GM20000 (cell line): ENCODE results near the gene ZNF79.
A peak's percentile ranks its signal among the peaks of the same experiment; 100 is the strongest.

Experiments
- DNase-seq: peaks from one replicate; pipeline ENCODE4 v3.0.0; 2012; ENCODE audit warnings: low spot score
- CTCF ChIP-seq: IDR thresholded peaks from 2 replicates; pipeline ENCODE4 v1.5.1; 2012; ENCODE audit warnings: mild to moderate bottlenecking, control low read depth; ENCODE audit errors: extremely low read depth, missing control alignments

ZNF79 gene

GRCh38 chr9:127393645-127394044 lies 30.5 kb upstream of the ZNF79 start:
- DNase-seq: no peak
- no peak for TF ChIP-seq CTCF

- no peak for DNase-seq
- no peak for TF ChIP-seq CTCF
These were observed 28.5 kb upstream of the ZNF79 start for GRCh38 chr9:127395497-127396252.

GRCh38 chr9:127396253-127396807 lies 27.9 kb upstream of the ZNF79 start:
- TF ChIP-seq CTCF: no peak
- no peak for DNase-seq

DNA sequence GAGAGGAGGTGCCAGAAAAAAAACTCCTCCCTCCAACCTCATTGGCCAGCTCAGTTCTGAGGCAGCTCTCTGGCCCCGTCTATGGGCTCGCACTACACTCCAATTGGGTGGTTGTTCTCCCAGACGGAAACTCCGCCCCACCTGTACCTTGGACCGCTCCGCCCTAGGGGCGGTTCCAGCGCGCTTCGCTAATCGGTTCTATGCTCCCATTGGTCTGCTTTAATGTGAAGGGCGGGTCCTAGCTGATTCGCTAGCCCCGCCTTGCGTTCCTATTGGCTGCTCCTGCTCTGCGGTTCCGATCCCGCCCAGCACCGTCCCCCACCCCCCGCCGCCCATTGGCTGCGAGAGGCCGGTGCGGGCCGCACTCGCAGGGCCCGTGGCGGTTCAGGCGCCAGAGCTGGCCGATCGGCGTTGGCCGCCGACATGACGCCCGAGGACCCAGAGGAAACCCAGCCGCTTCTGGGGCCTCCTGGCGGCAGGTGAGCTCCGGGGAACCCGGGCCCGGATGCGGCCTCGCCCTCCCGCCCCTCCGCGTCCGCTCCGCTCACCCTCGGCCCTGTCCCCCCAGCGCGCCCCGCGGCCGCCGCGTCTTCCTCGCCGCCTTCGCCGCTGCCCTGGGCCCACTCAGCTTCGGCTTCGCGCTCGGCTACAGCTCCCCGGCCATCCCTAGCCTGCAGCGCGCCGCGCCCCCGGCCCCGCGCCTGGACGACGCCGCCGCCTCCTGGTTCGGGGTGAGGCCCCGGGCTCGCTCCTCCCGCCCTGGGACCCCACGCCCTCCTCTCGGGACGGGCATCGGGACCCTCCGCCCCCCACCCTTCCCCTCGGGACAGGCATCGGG lies 27.2 kb upstream of the ZNF79 start, which contains the start of gene SLC2A8:
Gene SLC2A8, plus strand, starts transcription at position 362 of the 838 bp plus-strand sequence. Its CDS starts 62 bp downstream, at position 424.
- TF ChIP-seq CTCF: no peak
- peak; percentile 98 for DNase-seq

GRCh38 chr9:127397646-127398274 lies 26.4 kb upstream of the ZNF79 start:
- peak; percentile 25 for TF ChIP-seq CTCF
- DNase-seq: peak; percentile 66

DNA sequence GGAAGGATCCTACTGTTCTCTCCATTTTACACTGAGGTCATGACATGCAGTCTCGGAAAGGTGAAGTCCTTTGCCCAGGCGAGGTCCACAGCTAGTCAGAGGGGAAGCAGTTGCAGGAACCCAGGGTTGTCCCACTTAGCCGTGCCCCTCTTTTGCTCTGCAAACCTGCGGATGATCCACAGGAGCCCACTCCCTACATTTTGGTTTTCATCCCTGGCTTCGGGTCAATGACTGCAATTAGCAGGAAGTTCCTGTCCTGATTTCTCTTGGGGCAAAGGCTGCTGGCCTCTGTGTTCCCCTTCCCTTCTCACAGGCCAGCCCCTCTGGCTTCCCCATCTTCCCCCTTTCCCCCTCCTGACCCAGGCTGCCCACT lies 25.9 kb upstream of the ZNF79 start:
- TF ChIP-seq CTCF: no peak

More for the DNA sequence above, 25.9 kb upstream of the ZNF79 start:
- DNase-seq: no peak
